Vagina (tissue), 2 donors: Measurements from ENCODE around the gene FGF12.

Experiments
- POLR2A ChIP-seq, 2 donors: fragments of 450-650 bp; IDR thresholded peaks; one replicate each; pipeline ENCODE4 v1.6.1; 2017; ENCODE audit warnings: antibody characterized with exemption in 2 of 2, mild to moderate bottlenecking in 2 of 2, moderate library complexity in 2 of 2
- POLR2AphosphoS5 ChIP-seq, 2 donors: sonication (generic); formaldehyde crosslinking; IDR thresholded peaks; one replicate each; pipeline ENCODE4 v1.9.0; 2017; ENCODE audit warnings: antibody characterized with exemption in 2 of 2, mild to moderate bottlenecking in 2 of 2, low read depth in 1 of 2; ENCODE audit not compliant: insufficient read depth in 1 of 2
- TF ChIP-seq, protein P1 (sequence below), 3 experiments: fragments of 450-650 bp in 2 of 3; fragments of 200-600 bp in 1 of 3; sonication (generic) in 1 of 3; IDR thresholded peaks; one replicate each; pipeline ENCODE4 v1.5.1; 2017 to 2019; ENCODE audit warnings: antibody characterized with exemption in 3 of 3, mild to moderate bottlenecking in 2 of 3, moderate library complexity in 2 of 3

DNA sequence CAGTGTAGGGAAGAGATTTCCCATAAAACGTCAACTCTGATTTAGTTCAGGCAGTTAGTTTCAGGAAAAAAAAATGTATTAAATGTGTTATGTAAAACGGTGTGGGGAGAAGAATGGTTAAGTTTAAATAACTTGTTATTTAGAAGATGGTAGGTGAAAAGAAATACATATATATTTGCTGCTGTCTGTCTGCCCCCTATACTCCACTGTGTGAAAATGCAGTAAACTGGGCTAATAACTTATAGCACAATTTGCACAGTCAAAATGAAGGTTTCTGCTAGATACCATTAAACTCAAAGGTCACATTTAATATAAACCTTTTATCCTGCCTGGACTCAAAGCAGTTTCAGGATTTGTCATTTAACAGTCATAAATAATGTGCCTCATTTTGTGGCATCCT, 515.0 kb downstream of the FGF12 start:
- TF ChIP-seq, protein P1, sequence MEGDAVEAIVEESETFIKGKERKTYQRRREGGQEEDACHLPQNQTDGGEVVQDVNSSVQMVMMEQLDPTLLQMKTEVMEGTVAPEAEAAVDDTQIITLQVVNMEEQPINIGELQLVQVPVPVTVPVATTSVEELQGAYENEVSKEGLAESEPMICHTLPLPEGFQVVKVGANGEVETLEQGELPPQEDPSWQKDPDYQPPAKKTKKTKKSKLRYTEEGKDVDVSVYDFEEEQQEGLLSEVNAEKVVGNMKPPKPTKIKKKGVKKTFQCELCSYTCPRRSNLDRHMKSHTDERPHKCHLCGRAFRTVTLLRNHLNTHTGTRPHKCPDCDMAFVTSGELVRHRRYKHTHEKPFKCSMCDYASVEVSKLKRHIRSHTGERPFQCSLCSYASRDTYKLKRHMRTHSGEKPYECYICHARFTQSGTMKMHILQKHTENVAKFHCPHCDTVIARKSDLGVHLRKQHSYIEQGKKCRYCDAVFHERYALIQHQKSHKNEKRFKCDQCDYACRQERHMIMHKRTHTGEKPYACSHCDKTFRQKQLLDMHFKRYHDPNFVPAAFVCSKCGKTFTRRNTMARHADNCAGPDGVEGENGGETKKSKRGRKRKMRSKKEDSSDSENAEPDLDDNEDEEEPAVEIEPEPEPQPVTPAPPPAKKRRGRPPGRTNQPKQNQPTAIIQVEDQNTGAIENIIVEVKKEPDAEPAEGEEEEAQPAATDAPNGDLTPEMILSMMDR (IDR thresholded peaks at IDR 0.05) = no peak
- TF ChIP-seq POLR2A (IDR thresholded peaks at IDR 0.05) = no peak
- no peak for TF ChIP-seq POLR2AphosphoS5 (IDR thresholded peaks at IDR 0.05; ENCODE audit: insufficient read depth in 1 of 2, low read depth in 1 of 2)
